Calu3 (cell line): Measurements from ENCODE around the gene RTN4RL1. TPM values are rescaled to one million over a fixed set of nuclear protein-coding genes. Genes with fewer than 3 reads are reported as not detected.
A peak's percentile ranks its signal among the peaks of the same experiment; 100 is the strongest.

Experiments used
- BruUV-seq: library from RNA; stranded (reverse); fragments of 400-500 nt; replicated peaks from 2 replicates; lab custom pipeline; 2021; lab: Mats Ljungman, UMichigan
- CTCF ChIA-PET: fragments of 300-600 bp; sonication (Branson Sonifier 250); formaldehyde crosslinking; loops from one replicate; lab custom pipeline; 2022; ENCODE audit warnings: antibody characterized with exemption; lab: Charles Lee
- DNase-seq: peaks from one replicate; pipeline ENCODE4 v3.0.0; 2022
- H3K27ac Mint-ChIP-seq: one replicate; pipeline ENCODE4 v1.8.0; 2022; ENCODE audit warnings: mixed read lengths; ENCODE audit not compliant: unreplicated experiment
- H3K27me3 Mint-ChIP-seq: one replicate; pipeline ENCODE4 v1.8.0; 2022; ENCODE audit warnings: mixed read lengths; ENCODE audit not compliant: unreplicated experiment
- H3K36me3 Mint-ChIP-seq: one replicate; pipeline ENCODE4 v1.8.0; 2022; ENCODE audit warnings: mild to moderate bottlenecking, moderate library complexity, mixed read lengths; ENCODE audit not compliant: insufficient read depth, unreplicated experiment
- H3K4me1 Mint-ChIP-seq: one replicate; pipeline ENCODE4 v1.8.0; 2022; ENCODE audit warnings: mild to moderate bottlenecking, low read depth, mixed read lengths; ENCODE audit not compliant: unreplicated experiment
- H3K4me3 Mint-ChIP-seq: one replicate; pipeline ENCODE4 v1.8.0; 2022; ENCODE audit warnings: mild to moderate bottlenecking, low read depth, moderate library complexity, mixed read lengths; ENCODE audit not compliant: unreplicated experiment
- H3K9me3 Mint-ChIP-seq: one replicate; pipeline ENCODE4 v1.8.0; 2022; ENCODE audit warnings: low read depth, mixed read lengths; ENCODE audit not compliant: unreplicated experiment
- CTCF ChIP-seq: fragments of 200-600 bp; IDR thresholded peaks from one replicate; pipeline ENCODE4 v1.8.0; 2022; ENCODE audit warnings: antibody characterized with exemption; ENCODE audit not compliant: unreplicated experiment
- intact Hi-C: fragments of 100-400 bp; cut with micrococcal nuclease; formaldehyde crosslinking; loops from one replicate; pipeline ENCODE4 v1.10.0; 2022; ENCODE audit not compliant: unreplicated experiment
- total RNA-seq: library from RNA; stranded (reverse); gene quantifications from 2 replicates; pipeline ENCODE4 v1.2.3, GENCODE V29; 2022

The RTN4RL1 gene
- total RNA-seq, 1 experiment from 2014 or later = not detected

GRCh38 chr17:2053380-2054261 is 28.5 kb upstream of the RTN4RL1 start:
- CTCF ChIA-PET = interaction anchor here (0.7 to 2.6 kb wide), 4 partner anchors 165 to 1197 kb away, joined by 3 to 22 read pairs (median 6); no protein-coding TSS in a partner anchor
- H3K27ac Mint-ChIP-seq = peak overlapping the region; percentile 46
- H3K27me3 Mint-ChIP-seq = peaks cover 32% of the 10 kb centered on the region
- peak; percentile 22 for TF ChIP-seq CTCF
- H3K4me3 Mint-ChIP-seq = peak overlapping the region; percentile 60
- intact Hi-C loops = no loop called here
- H3K4me1 Mint-ChIP-seq = peaks cover 8% of the 10 kb centered on the region
- H3K36me3 Mint-ChIP-seq = peaks cover 16% of the 10 kb centered on the region
- DNase-seq = peak; percentile 65
- BruUV-seq = no TSS peak
- H3K9me3 Mint-ChIP-seq = no peaks in the 10 kb centered on the region

GRCh38 chr17:2051933-2052559 is 26.9 kb upstream of the RTN4RL1 start:
- intact Hi-C loops = no loop called here
- Mint-ChIP-seq H3K4me3 (peak overlapping the region; percentile 6), H3K4me1 (peaks cover 8% of the 10 kb centered on the region), H3K9me3 (no peaks in the 10 kb centered on the region), H3K27me3 (peaks cover 32% of the 10 kb centered on the region), H3K27ac (no peak overlapping the region), H3K36me3 (peaks cover 16% of the 10 kb centered on the region)
- no peak for TF ChIP-seq CTCF
- CTCF ChIA-PET = no interaction called here
- no TSS peak for BruUV-seq
- DNase-seq = no peak

- TF ChIP-seq CTCF = no peak
- CTCF ChIA-PET = interaction anchor here (0.5 kb wide), 1 partner anchor 30 kb away, joined by 3 read pairs; no protein-coding TSS in a partner anchor
- intact Hi-C loops = no loop called here
Measured at GRCh38 chr17:2051061-2051932, 26.2 kb upstream of the RTN4RL1 start.

More at GRCh38 chr17:2051061-2051932, 26.2 kb upstream of the RTN4RL1 start:
- no peaks in the 10 kb centered on the region for H3K9me3 Mint-ChIP-seq
- peak overlapping the region; percentile 53 for H3K4me3 Mint-ChIP-seq
- H3K27me3 Mint-ChIP-seq = peaks cover 32% of the 10 kb centered on the region
- H3K27ac Mint-ChIP-seq = no peak overlapping the region
- H3K4me1 Mint-ChIP-seq = peaks cover 8% of the 10 kb centered on the region
- peaks cover 16% of the 10 kb centered on the region for H3K36me3 Mint-ChIP-seq
- BruUV-seq = no TSS peak
- no peak for DNase-seq
